HEK293 (cell line): Measurements from ENCODE around the gene SAMD5.
A peak's percentile ranks its signal among the peaks of the same experiment; 100 is the strongest.

ENCODE experiments used
- CTCF ChIA-PET: fragments of 350-600 bp; formaldehyde crosslinking; extraction: SDS; loops from one replicate; lab custom pipeline; 2021; ENCODE audit warnings: antibody characterized with exemption; lab: Yijun Ruan, JAX
- POLR2A ChIA-PET: fragments of 300-600 bp; formaldehyde crosslinking; extraction: SDS; loops from one replicate; lab custom pipeline; 2020; ENCODE audit warnings: antibody characterized with exemption, inconsistent platforms; lab: Yijun Ruan, JAX
- H3K27ac ChIP-seq: fragments of 200-500 bp; sonication (Bioruptor generic); 2 replicates; pipeline ENCODE4 v1.5.1; 2014; ENCODE audit warnings: low read depth, low read length, control low read depth, inconsistent platforms; ENCODE audit errors: extremely low read depth
- H3K36me3 ChIP-seq, 2 experiments: fragments of 200-500 bp in 1 of 2; sonication (Bioruptor generic) in 1 of 2; 1 replicate in 1 of 2; 2 replicates in 1 of 2; pipeline ENCODE4 v1.5.1; 2014 to 2017; ENCODE audit warnings: inconsistent platforms in 2 of 2, low read length in 2 of 2; ENCODE audit not compliant: control insufficient read depth in 2 of 2, insufficient read depth in 1 of 2
- H3K4me1 ChIP-seq: fragments of 200-500 bp; sonication (Bioruptor generic); 2 replicates; pipeline ENCODE4 v1.5.1; 2014; ENCODE audit warnings: mild to moderate bottlenecking, low read length, inconsistent platforms; ENCODE audit not compliant: control insufficient read depth, insufficient read depth
- H3K4me3 ChIP-seq: 2 replicates; pipeline ENCODE4 v1.5.1; 2011; ENCODE audit warnings: low read depth, mild to moderate bottlenecking, control low read depth, low read length, moderate library complexity
- H3K9me3 ChIP-seq: fragments of 200-500 bp; sonication (Bioruptor generic); 2 replicates; pipeline ENCODE4 v1.5.1; 2014; ENCODE audit warnings: low read depth, low read length, inconsistent platforms; ENCODE audit not compliant: control insufficient read depth, insufficient read depth
- BCL11B ChIP-seq: fragments of 450-650 bp; formaldehyde crosslinking; IDR thresholded peaks from 2 replicates; pipeline ENCODE4 v1.5.1; 2016; ENCODE audit warnings: low read depth, missing biosample characterization, missing genetic modification characterization
- GFI1B ChIP-seq: fragments of 450-650 bp; formaldehyde crosslinking; IDR thresholded peaks from 2 replicates; pipeline ENCODE4 v1.5.1; 2016; ENCODE audit warnings: missing biosample characterization, missing genetic modification characterization
- GLI2 ChIP-seq: fragments of 450-650 bp; formaldehyde crosslinking; IDR thresholded peaks from 2 replicates; pipeline ENCODE4; 2017; ENCODE audit warnings: missing biosample characterization, missing genetic modification characterization, low read depth, borderline replicate concordance
- HOXC10 ChIP-seq: sonication (generic); formaldehyde crosslinking; IDR thresholded peaks from 2 replicates; pipeline ENCODE4 v1.8.1; 2023; ENCODE audit warnings: mild to moderate bottlenecking, missing genetic modification reagents
- KLF1 ChIP-seq: fragments of 450-650 bp; formaldehyde crosslinking; IDR thresholded peaks from 2 replicates; pipeline ENCODE4 v1.5.1; 2016; ENCODE audit warnings: missing biosample characterization, missing genetic modification characterization
- SCRT2 ChIP-seq: fragments of 450-650 bp; formaldehyde crosslinking; IDR thresholded peaks from 2 replicates; pipeline ENCODE4 v1.5.1; 2016; ENCODE audit warnings: missing biosample characterization, missing genetic modification characterization
- TRIM28 ChIP-seq: IDR thresholded peaks from 2 replicates; pipeline ENCODE4 v1.6.1; 2011; ENCODE audit warnings: low read length, control low read depth, borderline replicate concordance
- ZNF112 ChIP-seq: fragments of 450-650 bp; formaldehyde crosslinking; IDR thresholded peaks from 2 replicates; pipeline ENCODE4 v1.5.0; 2017; ENCODE audit warnings: missing biosample characterization, missing genetic modification characterization
- ZNF133 ChIP-seq: fragments of 450-650 bp; formaldehyde crosslinking; IDR thresholded peaks from 2 replicates; pipeline ENCODE4 v1.5.1; 2016; ENCODE audit warnings: missing biosample characterization, missing genetic modification characterization
- ZNF2 ChIP-seq: fragments of 450-650 bp; formaldehyde crosslinking; IDR thresholded peaks from 2 replicates; pipeline ENCODE4 v1.5.1; 2016; ENCODE audit warnings: missing biosample characterization, missing genetic modification characterization
- ZNF221 ChIP-seq: fragments of 450-650 bp; formaldehyde crosslinking; IDR thresholded peaks from 2 replicates; pipeline ENCODE4 v1.5.1; 2017; ENCODE audit warnings: missing biosample characterization, missing genetic modification characterization, borderline replicate concordance
- ZNF23 ChIP-seq: fragments of 450-650 bp; formaldehyde crosslinking; IDR thresholded peaks from 2 replicates; pipeline ENCODE4 v1.5.1; 2016; ENCODE audit warnings: missing biosample characterization, missing genetic modification characterization, borderline replicate concordance
- ZNF433 ChIP-seq: fragments of 450-650 bp; formaldehyde crosslinking; IDR thresholded peaks from 2 replicates; pipeline ENCODE4 v1.5.1; 2016; ENCODE audit warnings: missing biosample characterization, missing genetic modification characterization, low read depth
- ZNF558 ChIP-seq: fragments of 450-650 bp; formaldehyde crosslinking; IDR thresholded peaks from 2 replicates; pipeline ENCODE4 v1.5.1; 2016; ENCODE audit warnings: missing biosample characterization, missing genetic modification characterization
- ZNF561 ChIP-seq: fragments of 450-650 bp; IDR thresholded peaks from 2 replicates; pipeline ENCODE4 v1.5.1; 2018; ENCODE audit warnings: missing biosample characterization, missing genetic modification characterization, borderline replicate concordance
- ZNF600 ChIP-seq: fragments of 450-650 bp; formaldehyde crosslinking; IDR thresholded peaks from 2 replicates; pipeline ENCODE4 v1.5.1; 2016; ENCODE audit warnings: missing biosample characterization, missing genetic modification characterization
- ZNF768 ChIP-seq: fragments of 450-650 bp; formaldehyde crosslinking; IDR thresholded peaks from 2 replicates; pipeline ENCODE4 v1.5.1; 2018; ENCODE audit warnings: missing biosample characterization, mild to moderate bottlenecking, missing genetic modification characterization
- TF ChIP-seq, protein P1 (sequence below): fragments of 450-650 bp; formaldehyde crosslinking; IDR thresholded peaks from 2 replicates; pipeline ENCODE4 v1.5.1; 2016; ENCODE audit warnings: missing biosample characterization, missing genetic modification characterization
- TF ChIP-seq, protein P2 (sequence below): fragments of 450-650 bp; formaldehyde crosslinking; IDR thresholded peaks from 2 replicates; pipeline ENCODE4 v1.5.1; 2016; ENCODE audit warnings: missing biosample characterization, missing genetic modification characterization
- TF ChIP-seq, protein P3 (sequence below): sonication (generic); formaldehyde crosslinking; IDR thresholded peaks from 2 replicates; pipeline ENCODE4 v1.8.1; 2022; ENCODE audit warnings: mild to moderate bottlenecking, moderate library complexity, missing genetic modification reagents
- TF ChIP-seq, protein P4 (sequence below): fragments of 450-650 bp; formaldehyde crosslinking; IDR thresholded peaks from 2 replicates; pipeline ENCODE4 v1.5.1; 2016; ENCODE audit warnings: missing biosample characterization, missing genetic modification characterization
- TF ChIP-seq, protein P5 (sequence below): fragments of 450-650 bp; formaldehyde crosslinking; IDR thresholded peaks from 2 replicates; pipeline ENCODE4 v1.5.1; 2016; ENCODE audit warnings: missing biosample characterization, missing genetic modification characterization

The SAMD5 gene

DNA sequence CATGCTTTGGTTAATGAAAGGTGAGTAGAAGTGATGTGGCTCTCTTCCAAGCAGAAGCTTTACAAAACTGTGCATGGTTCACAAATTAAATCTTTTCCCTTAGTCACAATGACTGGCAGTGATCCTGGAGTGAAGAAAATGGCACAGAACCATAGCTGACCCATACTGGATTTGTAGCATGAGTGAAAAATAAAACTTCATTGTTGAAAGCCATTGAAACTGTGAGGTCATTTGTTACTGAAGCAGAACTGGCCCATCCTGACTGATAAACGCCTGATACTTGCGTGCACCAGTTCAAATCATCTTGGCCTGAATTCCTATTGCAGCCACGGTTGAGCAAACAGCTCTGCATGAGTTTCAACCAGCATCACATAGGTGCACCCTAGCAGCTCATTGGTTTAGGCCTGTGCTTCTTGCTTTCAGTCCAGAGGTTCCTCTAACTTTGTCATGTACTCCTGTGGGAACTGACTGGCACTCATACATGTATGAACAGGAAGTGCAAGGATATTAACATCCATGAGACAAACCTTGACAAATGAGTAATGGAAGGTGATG, 40.5 kb downstream of the SAMD5 start:
- no peaks in the 10 kb centered on the region for H3K4me1 ChIP-seq
- no peak overlapping the region for H3K4me3 ChIP-seq
- no peaks in the 10 kb centered on the region for H3K36me3 ChIP-seq
- H3K9me3 ChIP-seq, result no peaks in the 10 kb centered on the region
- TF ChIP-seq ZNF561 (tag by site-specific recombination), result no peak
- 0 out of 2 replicates have a peak, but pooled peaks have one; percentile 20 for TF ChIP-seq TRIM28
- no peak for TF ChIP-seq ZNF221
- no peak for TF ChIP-seq KLF1 (tag by site-specific recombination)
- TF ChIP-seq, protein P1, sequence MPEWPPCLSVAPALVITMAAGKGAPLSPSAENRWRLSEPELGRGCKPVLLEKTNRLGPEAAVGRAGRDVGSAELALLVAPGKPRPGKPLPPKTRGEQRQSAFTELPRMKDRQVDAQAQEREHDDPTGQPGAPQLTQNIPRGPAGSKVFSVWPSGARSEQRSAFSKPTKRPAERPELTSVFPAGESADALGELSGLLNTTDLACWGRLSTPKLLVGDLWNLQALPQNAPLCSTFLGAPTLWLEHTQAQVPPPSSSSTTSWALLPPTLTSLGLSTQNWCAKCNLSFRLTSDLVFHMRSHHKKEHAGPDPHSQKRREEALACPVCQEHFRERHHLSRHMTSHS (tag by site-specific recombination), result no peak
- TF ChIP-seq ZNF23 (tag by site-specific recombination), result no peak
- no peak for TF ChIP-seq ZNF433 (tag by site-specific recombination)
- no peak for TF ChIP-seq HOXC10 (CRISPR knock-in tag)
- TF ChIP-seq, all 188 proteins: peak for 1
- no peak overlapping the region for H3K27ac ChIP-seq
- POLR2A ChIA-PET, result no interaction called here
- CTCF ChIA-PET, result no interaction called here

DNA sequence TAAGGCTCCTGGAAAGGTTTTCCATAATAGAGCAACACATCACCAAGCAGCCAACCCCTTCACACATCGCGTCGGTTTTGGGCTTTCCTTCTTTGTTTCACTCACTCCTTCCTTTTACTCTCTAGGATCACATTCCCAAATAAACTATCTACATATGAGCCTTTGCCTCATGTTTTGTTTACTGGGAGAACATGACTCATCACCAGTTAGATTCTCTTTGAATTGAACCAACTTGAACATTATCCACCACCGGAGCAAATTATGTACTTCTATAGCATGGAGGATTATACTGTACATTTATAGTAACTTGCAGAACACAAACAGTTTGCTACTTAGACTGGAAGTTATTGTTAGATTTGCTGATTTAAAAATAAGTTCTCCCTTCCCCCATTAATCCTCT, 41.0 kb downstream of the SAMD5 start:
- Histone ChIP-seq H3K4me1 (no peaks in the 10 kb centered on the region), H3K4me3 (no peak overlapping the region), H3K27ac (no peak overlapping the region), H3K9me3 (no peaks in the 10 kb centered on the region), H3K36me3 (no peaks in the 10 kb centered on the region)
- ChIA-PET POLR2A (no interaction called here), CTCF (no interaction called here)
- TF ChIP-seq ZNF558 (tag by site-specific recombination), result no peak
- TF ChIP-seq ZNF600 (tag by site-specific recombination), result no peak
- TF ChIP-seq ZNF112 (tag by site-specific recombination), result no peak

DNA sequence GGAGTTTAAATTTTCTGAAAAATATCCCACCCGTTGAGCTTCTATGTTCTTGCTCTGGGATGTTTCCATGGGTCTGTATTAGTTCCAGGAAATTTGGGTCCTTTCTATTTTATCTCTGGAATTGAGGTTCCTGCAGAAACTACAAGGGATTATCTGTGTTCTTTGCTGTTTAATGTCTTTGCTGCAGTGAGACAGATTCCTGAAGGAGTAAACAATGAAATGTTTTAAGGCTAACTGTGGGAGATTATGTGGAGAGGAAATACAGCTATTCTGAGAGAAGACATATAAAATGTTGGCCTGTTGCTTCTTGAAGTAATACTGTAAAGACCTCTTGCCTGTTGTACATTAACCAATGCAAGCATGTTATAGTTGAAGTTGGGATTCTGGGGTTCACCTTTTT, 43.5 kb downstream of the SAMD5 start:
- no peak overlapping the region for H3K27ac ChIP-seq
- TF ChIP-seq GLI2 (tag by site-specific recombination) (no peak), ZNF133 (tag by site-specific recombination) (no peak), SCRT2 (no peak), ZNF2 (tag by site-specific recombination) (no peak), ZNF768 (tag by site-specific recombination) (no peak), GFI1B (tag by site-specific recombination) (no peak), BCL11B (tag by site-specific recombination) (no peak)
- TF ChIP-seq, protein P2, sequence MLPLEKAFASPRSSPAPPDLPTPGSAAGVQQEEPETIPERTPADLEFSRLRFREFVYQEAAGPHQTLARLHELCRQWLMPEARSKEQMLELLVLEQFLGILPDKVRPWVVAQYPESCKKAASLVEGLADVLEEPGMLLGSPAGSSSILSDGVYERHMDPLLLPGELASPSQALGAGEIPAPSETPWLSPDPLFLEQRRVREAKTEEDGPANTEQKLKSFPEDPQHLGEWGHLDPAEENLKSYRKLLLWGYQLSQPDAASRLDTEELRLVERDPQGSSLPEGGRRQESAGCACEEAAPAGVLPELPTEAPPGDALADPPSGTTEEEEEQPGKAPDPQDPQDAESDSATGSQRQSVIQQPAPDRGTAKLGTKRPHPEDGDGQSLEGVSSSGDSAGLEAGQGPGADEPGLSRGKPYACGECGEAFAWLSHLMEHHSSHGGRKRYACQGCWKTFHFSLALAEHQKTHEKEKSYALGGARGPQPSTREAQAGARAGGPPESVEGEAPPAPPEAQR (tag by site-specific recombination), result no peak
- TF ChIP-seq, protein P3, sequence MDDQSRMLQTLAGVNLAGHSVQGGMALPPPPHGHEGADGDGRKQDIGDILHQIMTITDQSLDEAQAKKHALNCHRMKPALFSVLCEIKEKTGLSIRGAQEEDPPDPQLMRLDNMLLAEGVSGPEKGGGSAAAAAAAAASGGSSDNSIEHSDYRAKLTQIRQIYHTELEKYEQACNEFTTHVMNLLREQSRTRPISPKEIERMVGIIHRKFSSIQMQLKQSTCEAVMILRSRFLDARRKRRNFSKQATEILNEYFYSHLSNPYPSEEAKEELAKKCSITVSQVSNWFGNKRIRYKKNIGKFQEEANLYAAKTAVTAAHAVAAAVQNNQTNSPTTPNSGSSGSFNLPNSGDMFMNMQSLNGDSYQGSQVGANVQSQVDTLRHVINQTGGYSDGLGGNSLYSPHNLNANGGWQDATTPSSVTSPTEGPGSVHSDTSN (CRISPR knock-in tag), result no peak
- TF ChIP-seq, protein P4, sequence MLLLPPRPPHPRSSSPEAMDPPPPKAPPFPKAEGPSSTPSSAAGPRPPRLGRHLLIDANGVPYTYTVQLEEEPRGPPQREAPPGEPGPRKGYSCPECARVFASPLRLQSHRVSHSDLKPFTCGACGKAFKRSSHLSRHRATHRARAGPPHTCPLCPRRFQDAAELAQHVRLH (tag by site-specific recombination), result no peak
- TF ChIP-seq, protein P5, sequence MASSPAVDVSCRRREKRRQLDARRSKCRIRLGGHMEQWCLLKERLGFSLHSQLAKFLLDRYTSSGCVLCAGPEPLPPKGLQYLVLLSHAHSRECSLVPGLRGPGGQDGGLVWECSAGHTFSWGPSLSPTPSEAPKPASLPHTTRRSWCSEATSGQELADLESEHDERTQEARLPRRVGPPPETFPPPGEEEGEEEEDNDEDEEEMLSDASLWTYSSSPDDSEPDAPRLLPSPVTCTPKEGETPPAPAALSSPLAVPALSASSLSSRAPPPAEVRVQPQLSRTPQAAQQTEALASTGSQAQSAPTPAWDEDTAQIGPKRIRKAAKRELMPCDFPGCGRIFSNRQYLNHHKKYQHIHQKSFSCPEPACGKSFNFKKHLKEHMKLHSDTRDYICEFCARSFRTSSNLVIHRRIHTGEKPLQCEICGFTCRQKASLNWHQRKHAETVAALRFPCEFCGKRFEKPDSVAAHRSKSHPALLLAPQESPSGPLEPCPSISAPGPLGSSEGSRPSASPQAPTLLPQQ (tag by site-specific recombination), result no peak
- CTCF ChIA-PET, result interaction anchor here (1.4 kb wide), 1 partner anchor 9 kb away, joined by 3 read pairs; no protein-coding TSS in a partner anchor
- H3K9me3 ChIP-seq, result no peaks in the 10 kb centered on the region
- no peaks in the 10 kb centered on the region for H3K36me3 ChIP-seq
- H3K4me3 ChIP-seq, result no peak overlapping the region
- POLR2A ChIA-PET, result no interaction called here
- H3K4me1 ChIP-seq, result no peaks in the 10 kb centered on the region
